Trophoblast cell (in vitro differentiated cells and primary cell): ENCODE data around the gene BANK1.

ENCODE experiments used
- DNase-seq, 2 donors: peaks; one replicate each; pipeline ENCODE4 v3.0.0-alpha.2; 2016
- H2AFZ ChIP-seq: 2 replicates; pipeline ENCODE4 v1.6.1; 2013; ENCODE audit warnings: low read length, moderate library complexity, mild to moderate bottlenecking; ENCODE audit not compliant: insufficient read depth, poor library complexity
- H2AK5ac ChIP-seq: 2 replicates; pipeline ENCODE4 v1.6.1; 2013; ENCODE audit warnings: mild to moderate bottlenecking, low read length
- H2BK120ac ChIP-seq: 2 replicates; pipeline ENCODE4 v1.6.1; 2013; ENCODE audit warnings: low read length, mild to moderate bottlenecking, moderate library complexity; ENCODE audit not compliant: insufficient read depth, poor library complexity
- H2BK12ac ChIP-seq: 2 replicates; pipeline ENCODE4 v1.6.1; 2013; ENCODE audit warnings: mild to moderate bottlenecking, low read length, moderate library complexity
- H2BK5ac ChIP-seq: 2 replicates; pipeline ENCODE4 v1.6.1; 2013; ENCODE audit warnings: low read length, low read depth, moderate library complexity, mild to moderate bottlenecking; ENCODE audit not compliant: poor library complexity
- H3K14ac ChIP-seq: 2 replicates; pipeline ENCODE4 v1.6.1; 2013; ENCODE audit warnings: mild to moderate bottlenecking, low read length
- H3K18ac ChIP-seq: 2 replicates; pipeline ENCODE4 v1.6.1; 2013; ENCODE audit warnings: mild to moderate bottlenecking, low read length
- H3K23ac ChIP-seq: 2 replicates; pipeline ENCODE4 v1.6.1; 2013; ENCODE audit warnings: low read length
- H3K27ac ChIP-seq: 2 replicates; pipeline ENCODE4 v1.5.1; 2013; ENCODE audit warnings: low read depth, mild to moderate bottlenecking, inconsistent platforms, low read length, moderate library complexity
- H3K27me3 ChIP-seq: 2 replicates; pipeline ENCODE4 v1.6.1; 2013; ENCODE audit warnings: inconsistent platforms, mild to moderate bottlenecking, low read length, moderate library complexity; ENCODE audit not compliant: insufficient read depth
- H3K36me3 ChIP-seq, 2 experiments: 1 replicate in 1 of 2; 2 replicates in 1 of 2; pipeline ENCODE4 v1.6.1; 2013; ENCODE audit warnings: low read length in 2 of 2, mild to moderate bottlenecking in 2 of 2, moderate library complexity in 1 of 2; ENCODE audit not compliant: insufficient read depth in 2 of 2, control insufficient read depth in 1 of 2
- H3K4ac ChIP-seq: 2 replicates; pipeline ENCODE4 v1.6.1; 2013; ENCODE audit warnings: low read depth, mild to moderate bottlenecking, low read length, moderate library complexity
- H3K4me1 ChIP-seq, 2 experiments: 1 replicate in 1 of 2; 2 replicates in 1 of 2; pipeline ENCODE4 v1.6.1; 2013; ENCODE audit warnings: low read length in 2 of 2, mild to moderate bottlenecking in 2 of 2, moderate library complexity in 1 of 2; ENCODE audit not compliant: insufficient read depth in 2 of 2, control insufficient read depth in 1 of 2
- H3K4me2 ChIP-seq: 2 replicates; pipeline ENCODE4 v1.6.1; 2013; ENCODE audit warnings: inconsistent platforms, mild to moderate bottlenecking, low read length, moderate library complexity
- H3K4me3 ChIP-seq: 2 replicates; pipeline ENCODE4 v1.5.1; 2013; ENCODE audit warnings: mild to moderate bottlenecking, low read depth, low read length, inconsistent platforms
- H3K79me1 ChIP-seq: one replicate; pipeline ENCODE4 v1.6.1; 2013; ENCODE audit warnings: low read length
- H3K79me2 ChIP-seq: 2 replicates; pipeline ENCODE4 v1.6.1; 2013; ENCODE audit warnings: low read length, mild to moderate bottlenecking; ENCODE audit not compliant: control insufficient read depth, insufficient read depth, poor library complexity
- H3K9ac ChIP-seq: 2 replicates; pipeline ENCODE4 v1.6.1; 2013; ENCODE audit warnings: mild to moderate bottlenecking, low read length
- H3K9me3 ChIP-seq: 2 replicates; pipeline ENCODE4 v1.6.1; 2013; ENCODE audit warnings: low read depth, mild to moderate bottlenecking, control low read depth, inconsistent platforms, low read length; ENCODE audit not compliant: insufficient read depth
- H4K12ac ChIP-seq: 2 replicates; pipeline ENCODE4 v1.6.1; 2013; ENCODE audit warnings: low read depth, mild to moderate bottlenecking, low read length, moderate library complexity
- H4K8ac ChIP-seq: 2 replicates; pipeline ENCODE4 v1.6.1; 2013; ENCODE audit warnings: low read depth, mild to moderate bottlenecking, low read length, moderate library complexity
- H4K91ac ChIP-seq: one replicate; pipeline ENCODE4 v1.6.1; 2013; ENCODE audit warnings: low read depth, mild to moderate bottlenecking, low read length, moderate library complexity
- WGBS: extraction: QIAGEN DNeasy Blood & Tissue Kit; methylation state at CpG from one replicate; pipeline ENCODE4 v1.1.7; 2013; ENCODE audit warnings: missing lambda C conversion rate; ENCODE audit not compliant: insufficient read length, insufficient coverage; ENCODE audit errors: extremely low coverage; 5-methylcytosine and 5-hydroxymethylcytosine counted together

Gene BANK1

DNA sequence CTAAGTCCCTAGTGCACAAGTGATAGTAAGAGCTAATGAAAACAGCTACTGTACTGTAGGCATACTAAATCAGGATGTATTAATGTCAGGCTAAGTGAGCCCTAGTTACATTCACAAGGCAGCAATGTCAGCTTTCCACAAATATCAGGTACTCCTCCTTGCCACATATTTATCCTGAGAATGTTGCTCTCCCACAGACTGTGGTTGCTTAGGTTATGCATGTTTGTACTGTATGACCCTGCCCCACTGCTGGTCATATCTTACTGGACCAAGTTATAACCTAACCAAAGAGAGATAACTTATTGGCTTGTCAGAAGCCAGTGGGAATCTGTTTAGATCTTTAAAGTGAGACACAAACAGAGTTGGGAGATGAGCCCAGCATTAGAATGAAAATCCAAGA lies 313.7 kb downstream of the BANK1 start:
- Histone ChIP-seq H2BK12ac (no peak overlapping the region), H3K9me3 (no peaks in the 10 kb centered on the region), H3K23ac (no peak overlapping the region), H3K9ac (no peak overlapping the region), H2BK120ac (no peak overlapping the region), H3K4me3 (no peak overlapping the region), H3K27ac (no peak overlapping the region), H2AK5ac (no peak overlapping the region), H4K91ac (no peak overlapping the region), H4K12ac (no peak overlapping the region), H4K8ac (no peak overlapping the region), H3K14ac (no peak overlapping the region), H2AFZ (no peak overlapping the region), H3K36me3 (no peaks in the 10 kb centered on the region), H3K4me1 (no peaks in the 10 kb centered on the region), H2BK5ac (no peak overlapping the region), H3K27me3 (no peaks in the 10 kb centered on the region), H3K79me2 (no peaks in the 10 kb centered on the region), H3K4ac (no peak overlapping the region), H3K18ac (no peak overlapping the region), H3K4me2 (no peak overlapping the region), H3K79me1 (no peaks in the 10 kb centered on the region)
- DNase-seq = no peak

GRCh38 chr4:102105983-102106382 lies 315.5 kb downstream of the BANK1 start:
- Histone ChIP-seq H3K4me2 (no peak overlapping the region), H2BK12ac (no peak overlapping the region), H3K27ac (no peak overlapping the region), H3K9ac (no peak overlapping the region), H3K23ac (no peak overlapping the region), H2AFZ (no peak overlapping the region), H3K14ac (no peak overlapping the region), H3K9me3 (no peaks in the 10 kb centered on the region), H3K79me2 (no peaks in the 10 kb centered on the region), H2BK120ac (no peak overlapping the region), H3K27me3 (no peaks in the 10 kb centered on the region), H3K4me3 (no peak overlapping the region), H2AK5ac (no peak overlapping the region), H4K8ac (no peak overlapping the region), H3K36me3 (no peaks in the 10 kb centered on the region), H3K18ac (no peak overlapping the region), H3K4ac (no peak overlapping the region), H3K4me1 (no peaks in the 10 kb centered on the region), H2BK5ac (no peak overlapping the region), H4K91ac (no peak overlapping the region), H4K12ac (no peak overlapping the region), H3K79me1 (no peaks in the 10 kb centered on the region)
- DNase-seq = no peak
- WGBS = no CpG with 5 or more reads among the region's 1 CpG

GRCh38 chr4:102114118-102114630 lies 323.6 kb downstream of the BANK1 start:
- H2AFZ ChIP-seq = no peak overlapping the region
- no peak overlapping the region for H3K18ac ChIP-seq
- H3K9ac ChIP-seq = no peak overlapping the region
- no peak overlapping the region for H2AK5ac ChIP-seq
- H3K27me3 ChIP-seq = no peaks in the 10 kb centered on the region
- no peak overlapping the region for H2BK120ac ChIP-seq
- H3K4ac ChIP-seq = no peak overlapping the region
- H3K36me3 ChIP-seq = no peaks in the 10 kb centered on the region
- H3K4me3 ChIP-seq = no peak overlapping the region
- H3K4me1 ChIP-seq = no peaks in the 10 kb centered on the region
- no peak overlapping the region for H4K8ac ChIP-seq
- no peaks in the 10 kb centered on the region for H3K79me2 ChIP-seq
- no peak overlapping the region for H3K14ac ChIP-seq
- no peak overlapping the region for H4K91ac ChIP-seq
- peak in 1 of 2 donors; percentile 63 for DNase-seq
- H3K4me2 ChIP-seq = no peak overlapping the region
- no peak overlapping the region for H3K27ac ChIP-seq
- H2BK12ac ChIP-seq = no peak overlapping the region
- no peaks in the 10 kb centered on the region for H3K79me1 ChIP-seq
- H3K23ac ChIP-seq = no peak overlapping the region
- no peak overlapping the region for H4K12ac ChIP-seq
- no peaks in the 10 kb centered on the region for H3K9me3 ChIP-seq
- no peak overlapping the region for H2BK5ac ChIP-seq
- WGBS = no CpG with 5 or more reads among the region's 3 CpGs

DNA sequence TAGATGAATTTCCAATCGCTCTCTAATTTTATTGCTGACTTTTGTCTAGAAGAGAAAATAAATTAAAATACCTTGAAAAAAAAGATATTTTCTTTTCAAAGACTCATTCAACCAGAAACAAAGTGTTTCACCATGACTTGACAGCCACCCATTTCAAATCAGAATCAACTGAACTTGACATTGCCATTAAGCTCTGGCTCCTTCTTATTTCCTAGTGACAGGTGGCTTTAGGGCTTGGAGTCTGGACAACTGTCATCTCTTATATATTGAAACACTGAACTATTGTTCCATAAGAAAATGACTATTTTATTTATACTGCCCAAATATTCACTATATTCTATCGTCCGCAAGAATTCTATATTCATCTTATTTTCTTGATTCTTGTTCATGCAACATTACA lies 325.6 kb downstream of the BANK1 start:
- WGBS = no CpG with 5 or more reads among the region's 3 CpGs
- Histone ChIP-seq H3K4ac (no peak overlapping the region), H3K27ac (no peak overlapping the region), H3K4me2 (no peak overlapping the region), H4K12ac (no peak overlapping the region), H3K14ac (no peak overlapping the region), H2AFZ (no peak overlapping the region), H3K36me3 (no peaks in the 10 kb centered on the region), H3K9ac (no peak overlapping the region), H2BK12ac (no peak overlapping the region), H4K91ac (no peak overlapping the region), H3K79me2 (no peaks in the 10 kb centered on the region), H3K9me3 (no peaks in the 10 kb centered on the region), H2AK5ac (no peak overlapping the region), H3K23ac (no peak overlapping the region), H2BK5ac (no peak overlapping the region), H4K8ac (no peak overlapping the region), H3K27me3 (no peaks in the 10 kb centered on the region), H3K18ac (no peak overlapping the region), H3K4me1 (no peaks in the 10 kb centered on the region), H3K4me3 (no peak overlapping the region), H2BK120ac (no peak overlapping the region), H3K79me1 (no peaks in the 10 kb centered on the region)
- no peak for DNase-seq
